Left colon (tissue), 2 donors: ENCODE measurements around the gene YWHAG. TPM values are rescaled to one million over a fixed set of nuclear protein-coding genes. Genes with fewer than 3 reads are reported as not detected.
"Not testable (repeated sequence)": the region's sequence is repeated elsewhere in the genome, so short reads cannot be mapped to it uniquely, and the experiment has no call there.

ENCODE experiments used
- ATAC-seq: fragments of 200-7000 bp; cut with Tn5 transposase; one replicate; pipeline ENCODE4 v1.9.1; 2020; ENCODE audit warnings: mild to moderate bottlenecking, moderate library complexity
- DNase-seq, 2 donors: peaks; one replicate each; pipeline ENCODE4 v3.0.0-alpha.2; 2020
- intact Hi-C, 2 donors: fragments of 100-400 bp; cut with DNase I in 1 of 2; cut with micrococcal nuclease in 1 of 2; formaldehyde crosslinking; loops; one replicate each; pipeline versions ENCODE4 v1.11.2 to v1.14.0; 2022; cut with DNase I, micrococcal nuclease
- total RNA-seq, 2 donors: library from RNA; stranded (reverse); fragmentation: NEBNext Ultra II Directional; extraction: Animal tissue kit (Norgen Biotek cat#: 25700); gene quantifications; one replicate each; pipeline ENCODE4 v1.2.1, GENCODE V29; 2021
- donor health status: DM: no; HTN: no; CAD: no.
- donor health status: DM: yes; HTN: yes; CAD: no.

Gene YWHAG
- total RNA-seq, 2 donors from 2014 or later: 83.3 to 106 TPM

- ATAC-seq, intact Hi-C loops, DNase-seq: not testable (repeated sequence)
Observed at GRCh38 chr7:76290847-76291350, 67.9 kb downstream of the YWHAG start.

- DNase-seq (no peak), ATAC-seq (no peak)
- intact Hi-C loops: no loop called here
Observed at GRCh38 chr7:76286842-76287403, 71.9 kb downstream of the YWHAG start.

GRCh38 chr7:76285604-76286374, 73.0 kb downstream of the YWHAG start:
- ATAC-seq: no peak

GRCh38 chr7:76283254-76284159, 75.3 kb downstream of the YWHAG start:
- intact Hi-C loops: no loop called here
- peak; percentile 37 for ATAC-seq

More at GRCh38 chr7:76285604-76286374, 73.0 kb downstream of the YWHAG start:
- intact Hi-C loops: no loop called here
- DNase-seq: peak in 1 of 2 donors; percentile 24

GRCh38 chr7:76282344-76283253, 76.2 kb downstream of the YWHAG start:
- ATAC-seq (peak; percentile 43), DNase-seq (no peak)
- intact Hi-C loops: no loop called here

More at GRCh38 chr7:76283254-76284159, 75.3 kb downstream of the YWHAG start:
- DNase-seq: no peak

GRCh38 chr7:76281706-76282343, 77.0 kb downstream of the YWHAG start:
- ATAC-seq: no peak
- no peak for DNase-seq
- intact Hi-C loops: no loop called here

- ATAC-seq: peak; percentile 73
- no peak for DNase-seq
- intact Hi-C loops: no loop called here
Observed at GRCh38 chr7:76281006-76281705, 77.6 kb downstream of the YWHAG start.

- DNase-seq (no peak), ATAC-seq (no peak)
- intact Hi-C loops: no loop called here
Observed at GRCh38 chr7:76280408-76280807, 78.4 kb downstream of the YWHAG start.

GRCh38 chr7:76278540-76278939, 80.3 kb downstream of the YWHAG start:
- no peak for DNase-seq
- intact Hi-C loops: no loop called here
- no peak for ATAC-seq

Other genes with a start within 250 kb of the YWHAG start
- under 1 TPM; 0.92 to 0.95 TPM for gene SRRM3, start 157.1 kb downstream of the YWHAG start, total RNA-seq
- 100 to 1,000 TPM; 327 to 513 TPM for gene HSPB1, start 56.3 kb downstream of the YWHAG start, total RNA-seq
- gene SSC4D, start 50.7 kb upstream of the YWHAG start, total RNA-seq: under 1 TPM; 0.15 to 0.50 TPM
- 1 to 10 TPM; 3.3 to 5.9 TPM for gene ZP3, start 66.0 kb upstream of the YWHAG start, total RNA-seq
- 100 to 1,000 TPM in 1 of 2 donors, 10 to 100 TPM in 1; 57.9 to 120 TPM for gene DTX2, start 102.7 kb upstream of the YWHAG start, total RNA-seq
- gene UPK3B, start 151.6 kb upstream of the YWHAG start, total RNA-seq: 1 to 10 TPM; 2.5 to 7.2 TPM
- gene SPDYE16, start 184.3 kb upstream of the YWHAG start, total RNA-seq: under 1 TPM in 1 of 2 donors, not detected in 1; 0.12 TPM